ENCODE results near the gene RNF222. TPM values are rescaled to one million over a fixed set of nuclear protein-coding genes. Genes with fewer than 3 reads are reported as not detected.

Gene RNF222
- total RNA-seq, 2 experiments from 2014 or later, result 0.11 TPM

GRCh38 chr17:8368193-8368592 lies 29.4 kb downstream of the RNF222 start:
- Mint-ChIP-seq H3K36me3 (ENCODE audit: low read depth) (peaks cover 6% of the 10 kb centered on the region), H3K4me3 (no peak overlapping the region), H3K27ac (no peak overlapping the region), H3K4me1 (ENCODE audit: low read depth) (no peaks in the 10 kb centered on the region), H3K27me3 (no peaks in the 10 kb centered on the region), H3K9me3 (no peaks in the 10 kb centered on the region)
- intact Hi-C loops (cut with micrococcal nuclease), result no loop called here
- CTCF ChIA-PET, result no interaction called here
- POLR2A ChIA-PET, result interaction anchor here (2.0 kb wide), 1 partner anchor 10 kb away, joined by 5 read pairs; no protein-coding TSS in a partner anchor
- DNase-seq (no peak), ATAC-seq (no peak)
- TF ChIP-seq CTCF (IDR thresholded peaks at IDR 0.05), result no peak

GRCh38 chr17:8366231-8366630 lies 31.4 kb downstream of the RNF222 start:
- ATAC-seq (no peak), DNase-seq (no peak)
- POLR2A ChIA-PET, result interaction anchor here (0.6 to 1.0 kb wide), 2 partner anchors 8 to 10 kb away, joined by 3 to 4 read pairs; partner anchors contain the start of gene KRABD2
- no peak overlapping the region for H3K27ac Mint-ChIP-seq
- H3K9me3 Mint-ChIP-seq, result no peaks in the 10 kb centered on the region
- H3K27me3 Mint-ChIP-seq, result no peaks in the 10 kb centered on the region
- CTCF ChIA-PET, result no interaction called here
- H3K4me3 Mint-ChIP-seq, result no peak overlapping the region
- H3K4me1 Mint-ChIP-seq (ENCODE audit: low read depth), result no peaks in the 10 kb centered on the region
- TF ChIP-seq CTCF (IDR thresholded peaks at IDR 0.05), result no peak
- peaks cover 6% of the 10 kb centered on the region for H3K36me3 Mint-ChIP-seq (ENCODE audit: low read depth)
- intact Hi-C loops (cut with micrococcal nuclease), result no loop called here

GRCh38 chr17:8365143-8365542 lies 32.5 kb downstream of the RNF222 start:
- ATAC-seq, result no peak
- DNase-seq, result no peak
- intact Hi-C loops (cut with micrococcal nuclease), result no loop called here
- H3K36me3 Mint-ChIP-seq (ENCODE audit: low read depth), result peaks cover 6% of the 10 kb centered on the region
- no peaks in the 10 kb centered on the region for H3K9me3 Mint-ChIP-seq
- POLR2A ChIA-PET, result interaction anchor here (1.0 kb wide), 1 partner anchor 11 kb away, joined by 4 read pairs; the partner anchor contains the start of gene KRABD2
- no peak overlapping the region for H3K27ac Mint-ChIP-seq
- no peaks in the 10 kb centered on the region for H3K4me1 Mint-ChIP-seq (ENCODE audit: low read depth)
- CTCF ChIA-PET, result interaction anchor here (0.9 to 1.0 kb wide), 2 partner anchors 11 to 64 kb away, joined by 3 to 4 read pairs; partner anchors contain the start of gene KRABD2
- H3K27me3 Mint-ChIP-seq, result no peaks in the 10 kb centered on the region
- no peak for TF ChIP-seq CTCF (IDR thresholded peaks at IDR 0.05)
- no peak overlapping the region for H3K4me3 Mint-ChIP-seq

- Mint-ChIP-seq H3K9me3 (no peaks in the 10 kb centered on the region), H3K36me3 (ENCODE audit: low read depth) (no peaks in the 10 kb centered on the region), H3K27me3 (no peaks in the 10 kb centered on the region), H3K4me3 (no peak overlapping the region), H3K27ac (no peak overlapping the region), H3K4me1 (ENCODE audit: low read depth) (peaks cover 5% of the 10 kb centered on the region)
- POLR2A ChIA-PET, result no interaction called here
- DNase-seq (no peak), ATAC-seq (no peak)
- intact Hi-C loops (cut with micrococcal nuclease), result no loop called here
- no peak for TF ChIP-seq CTCF (IDR thresholded peaks at IDR 0.05)
- CTCF ChIA-PET, result interaction anchor here (1.4 kb wide), 1 partner anchor 62 kb away, joined by 4 read pairs; no protein-coding TSS in a partner anchor
Measured at GRCh38 chr17:8362651-8363332, 34.8 kb downstream of the RNF222 start.

GRCh38 chr17:8360751-8361150 lies 36.9 kb downstream of the RNF222 start:
- intact Hi-C loops (cut with micrococcal nuclease), result no loop called here
- ChIA-PET CTCF (interaction anchor here (1.1 to 1.2 kb wide), 2 partner anchors 60 to 242 kb away, joined by 3 read pairs; no protein-coding TSS in a partner anchor), POLR2A (interaction anchor here (0.6 to 3.3 kb wide), 3 partner anchors 16 to 650 kb away, joined by 3 to 16 read pairs (median 4); partner anchors contain the start of gene KRABD2)
- TF ChIP-seq CTCF (IDR thresholded peaks at IDR 0.05), result no peak
- ATAC-seq (no peak), DNase-seq (no peak)
- Mint-ChIP-seq H3K4me3 (no peak overlapping the region), H3K27me3 (no peaks in the 10 kb centered on the region), H3K9me3 (no peaks in the 10 kb centered on the region), H3K27ac (no peak overlapping the region), H3K36me3 (ENCODE audit: low read depth) (no peaks in the 10 kb centered on the region), H3K4me1 (ENCODE audit: low read depth) (peaks cover 5% of the 10 kb centered on the region)
